Measurements from ENCODE around the gene PTPRN2.
"Not testable (repeated sequence)": the region's sequence is repeated elsewhere in the genome, so short reads cannot be mapped to it uniquely, and the experiment has no call there.

The PTPRN2 gene

DNA sequence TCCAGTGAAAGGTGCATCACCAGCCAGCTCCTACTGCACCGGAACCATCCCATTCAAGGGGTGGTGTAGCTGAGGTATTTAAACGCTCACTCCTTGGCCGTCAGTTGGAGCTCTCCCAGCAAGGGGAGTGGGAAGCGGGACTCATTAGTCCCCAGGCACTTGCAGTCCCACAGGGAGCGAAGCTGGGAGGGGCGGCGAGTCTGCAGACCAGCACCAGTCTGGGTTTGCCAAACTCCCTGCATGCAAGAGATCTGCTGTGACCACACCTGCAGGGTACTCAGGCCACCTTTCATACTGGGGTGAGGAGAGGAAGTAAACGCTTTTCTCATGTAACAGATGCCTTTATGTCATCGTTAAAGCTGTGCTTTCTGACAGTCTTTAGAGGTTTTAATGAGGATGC is 187.9 kb downstream of the PTPRN2 start:
- DNase-seq = no peak

DNA sequence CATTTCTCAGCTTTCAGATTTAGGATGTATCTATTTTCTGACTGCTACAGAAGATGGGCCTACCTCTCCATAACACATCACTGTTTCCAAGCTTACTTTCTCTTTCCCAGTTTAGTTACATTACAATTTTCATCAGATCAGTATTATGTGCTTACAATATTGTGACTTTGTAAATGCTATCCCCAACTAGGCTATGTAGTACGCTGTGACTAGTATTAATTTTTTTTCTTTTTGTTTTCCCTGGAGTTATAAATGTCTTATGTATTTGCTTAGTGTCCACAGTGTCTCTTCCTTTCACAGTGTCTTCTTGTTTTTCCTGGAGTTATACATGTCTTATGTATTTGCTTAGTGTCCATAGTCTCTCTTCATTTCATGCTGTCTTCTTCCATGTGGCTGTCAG is 188.9 kb downstream of the PTPRN2 start:
- DNase-seq = no peak

DNA sequence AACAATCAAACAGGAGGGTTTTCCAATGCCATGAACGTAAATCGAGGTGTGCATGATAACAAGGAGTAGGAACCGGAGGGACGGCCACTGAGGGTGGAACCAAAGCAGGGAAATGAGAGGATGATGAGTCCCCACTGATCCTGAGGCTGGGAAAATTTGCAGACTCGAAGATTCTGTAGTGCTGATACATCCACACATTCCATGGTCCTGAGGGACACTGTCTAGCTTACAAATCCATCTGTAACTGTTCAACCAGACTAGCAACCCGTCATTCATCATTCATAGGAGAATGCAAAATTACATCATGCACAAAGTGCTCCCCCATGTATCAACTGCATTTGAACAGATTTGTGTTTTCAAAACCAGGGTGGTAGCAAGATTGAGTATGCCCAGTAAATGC is 189.7 kb downstream of the PTPRN2 start:
- DNase-seq = no peak

DNA sequence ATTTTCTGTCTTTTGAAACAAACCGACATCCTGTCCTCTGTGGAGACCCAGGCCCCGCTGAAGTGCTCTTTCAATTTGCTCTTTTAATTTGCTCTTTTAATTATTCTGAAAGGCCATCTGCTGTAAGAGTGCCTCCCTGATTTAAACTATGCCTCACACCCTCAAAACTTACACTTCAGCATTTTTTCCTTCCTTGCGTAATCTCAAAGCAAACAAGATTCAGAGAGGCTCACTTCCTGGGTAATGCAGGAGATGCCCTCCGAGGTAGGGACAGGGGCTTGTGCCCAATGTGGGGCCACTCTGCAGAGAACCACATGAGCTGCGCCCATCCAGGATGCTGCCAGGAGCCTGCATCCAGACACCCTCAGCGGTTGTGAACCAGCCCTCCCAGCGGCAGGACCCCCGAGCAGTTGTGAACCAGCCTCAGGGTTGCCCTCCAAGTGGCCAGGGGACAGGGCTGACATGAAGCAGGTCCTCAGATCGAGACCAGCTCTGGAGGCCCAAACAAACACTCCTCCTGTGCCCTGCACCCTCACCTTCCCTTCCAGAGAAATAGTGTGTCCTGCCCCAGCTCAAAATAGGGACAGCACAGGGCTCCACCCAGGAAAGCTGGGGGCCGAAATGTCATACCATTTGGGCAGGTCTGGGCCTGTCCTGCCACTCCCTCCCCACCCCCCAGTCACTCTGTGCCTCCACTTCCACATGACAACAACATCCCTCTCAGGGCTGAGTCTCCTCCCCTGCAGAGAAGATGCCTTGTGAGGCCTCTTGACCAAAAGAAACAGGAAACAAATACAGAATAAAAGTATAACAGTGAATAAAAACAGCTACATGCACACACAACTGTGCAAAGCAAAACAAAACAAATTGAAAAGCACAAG is 190.4 kb downstream of the PTPRN2 start:
- no peak for DNase-seq

DNA sequence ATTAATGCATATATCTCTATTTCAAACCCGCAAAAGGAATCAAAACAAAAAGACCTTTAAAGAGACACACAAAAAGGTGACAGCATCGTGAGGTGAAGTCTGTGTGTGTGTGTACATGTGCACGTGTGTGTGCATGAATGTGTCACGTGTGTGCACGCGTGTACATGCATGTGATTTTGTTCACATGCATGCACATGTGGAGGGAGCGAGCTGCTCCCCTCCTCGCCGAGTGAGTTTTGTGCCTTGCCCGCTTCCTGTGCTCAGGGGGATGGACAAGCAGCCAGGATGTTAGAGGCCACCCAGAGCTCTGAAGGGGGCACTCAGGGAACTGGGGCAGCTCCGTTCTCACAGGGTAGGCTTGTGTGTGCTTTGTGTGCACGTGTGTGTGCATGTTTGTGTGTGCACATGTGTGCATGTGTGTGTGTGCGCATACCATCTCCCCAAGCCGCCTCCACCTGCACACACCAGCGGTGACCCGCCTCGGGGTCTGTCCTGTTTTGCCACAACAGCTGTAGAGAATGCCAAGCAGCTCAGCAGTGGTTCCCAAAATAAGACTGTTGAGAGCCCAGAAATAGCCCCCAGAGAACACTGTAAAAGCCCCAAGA is 191.2 kb downstream of the PTPRN2 start:
- DNase-seq = no peak

DNA sequence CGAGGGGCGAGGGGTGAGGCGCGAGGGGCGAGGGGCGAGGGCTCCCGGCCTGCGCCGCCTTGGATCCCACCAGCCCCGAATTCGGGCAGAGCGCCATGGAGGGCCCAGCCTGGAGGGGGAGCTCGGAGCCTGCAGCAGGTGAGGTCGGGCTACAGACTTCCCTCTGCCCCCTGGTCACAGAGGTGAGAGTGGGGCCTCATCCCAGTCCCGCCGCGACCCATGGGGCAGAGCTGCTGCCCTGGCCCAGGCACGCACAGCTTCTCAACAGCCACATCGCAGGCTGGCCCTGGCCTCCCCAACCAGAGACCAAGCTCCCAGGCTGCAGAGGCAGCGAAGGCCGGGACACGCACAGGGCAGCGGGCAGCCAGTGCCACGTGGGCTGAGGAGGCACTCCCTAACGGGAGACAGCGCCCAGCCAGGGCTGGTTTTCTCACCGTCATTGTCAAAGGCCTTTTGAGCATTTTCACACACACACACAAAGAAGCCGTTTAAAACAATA is 191.8 kb downstream of the PTPRN2 start:
- DNase-seq = no peak

DNA sequence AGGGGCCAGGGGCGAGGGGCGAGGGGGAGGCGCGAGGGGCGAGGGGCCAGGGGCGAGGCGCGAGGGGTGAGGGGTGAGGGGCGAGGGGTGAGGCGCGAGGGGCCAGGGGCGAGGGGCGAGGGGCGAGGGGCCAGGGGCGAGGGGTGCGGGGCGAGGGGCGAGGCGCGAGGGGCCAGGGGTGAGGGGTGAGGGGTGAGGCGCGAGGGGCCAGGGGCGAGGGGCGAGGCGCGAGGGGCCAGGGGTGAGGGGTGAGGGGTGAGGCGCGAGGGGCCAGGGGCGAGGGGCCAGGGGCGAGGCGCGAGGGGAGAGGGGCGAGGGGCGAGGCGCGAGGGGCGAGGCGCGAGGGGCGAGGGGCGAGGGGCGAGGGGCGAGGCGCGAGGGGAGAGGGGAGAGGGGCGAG is 192.3 kb downstream of the PTPRN2 start:
- no peak for DNase-seq

DNA sequence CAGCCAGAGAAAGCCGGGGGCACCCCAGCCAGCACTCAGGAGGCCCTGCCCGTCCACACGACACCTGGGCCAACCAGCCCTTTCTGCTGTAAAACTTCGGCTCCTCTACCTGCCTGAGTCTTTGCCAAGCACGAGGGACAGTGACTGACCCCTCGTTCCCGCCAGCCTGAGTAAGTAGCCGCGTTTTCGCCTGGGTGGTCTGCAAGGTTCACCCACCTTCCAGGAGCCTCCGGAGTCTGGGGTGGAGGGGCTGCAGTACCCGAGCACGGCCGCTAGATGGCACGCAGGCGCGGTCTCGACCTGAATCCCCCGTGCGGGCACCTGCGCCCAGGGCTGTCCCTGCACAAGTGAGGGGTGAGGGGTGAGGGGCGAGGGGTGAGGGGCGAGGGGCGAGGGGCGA is 192.7 kb downstream of the PTPRN2 start:
- no peak for DNase-seq

DNA sequence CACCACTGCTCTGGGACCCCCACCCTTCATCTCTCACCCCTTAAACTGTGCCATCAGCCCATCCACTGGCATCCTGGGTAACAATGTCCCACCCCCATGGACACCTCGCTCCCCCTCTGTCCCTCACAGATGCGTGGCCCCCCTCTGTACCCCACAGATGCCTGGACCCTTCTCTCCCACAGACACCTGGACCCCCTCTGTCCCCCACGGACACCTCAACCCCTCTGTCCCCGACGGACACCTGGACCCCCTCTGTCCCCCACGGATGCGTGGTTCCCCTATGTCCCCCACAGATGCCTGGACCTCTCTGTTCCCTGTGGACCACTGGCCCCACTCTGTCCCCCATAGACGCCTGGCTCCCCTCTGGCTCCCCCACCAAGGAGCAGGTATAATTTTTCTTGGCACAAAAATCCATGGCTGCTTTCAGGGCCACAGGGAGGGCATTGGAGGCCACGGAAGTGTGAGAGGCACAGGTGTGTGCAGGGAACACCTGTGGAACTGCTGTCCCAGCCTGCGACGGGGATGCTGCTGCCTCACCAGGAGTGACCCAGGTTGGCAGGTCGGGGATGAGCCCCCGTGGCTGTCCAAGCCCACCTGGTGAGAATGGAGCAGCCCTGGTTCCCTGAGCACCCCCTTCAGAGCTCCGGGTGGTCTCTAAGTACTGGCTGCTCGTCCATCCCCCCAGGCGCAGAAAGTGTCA is 193.5 kb downstream of the PTPRN2 start:
- no peak for DNase-seq

DNA sequence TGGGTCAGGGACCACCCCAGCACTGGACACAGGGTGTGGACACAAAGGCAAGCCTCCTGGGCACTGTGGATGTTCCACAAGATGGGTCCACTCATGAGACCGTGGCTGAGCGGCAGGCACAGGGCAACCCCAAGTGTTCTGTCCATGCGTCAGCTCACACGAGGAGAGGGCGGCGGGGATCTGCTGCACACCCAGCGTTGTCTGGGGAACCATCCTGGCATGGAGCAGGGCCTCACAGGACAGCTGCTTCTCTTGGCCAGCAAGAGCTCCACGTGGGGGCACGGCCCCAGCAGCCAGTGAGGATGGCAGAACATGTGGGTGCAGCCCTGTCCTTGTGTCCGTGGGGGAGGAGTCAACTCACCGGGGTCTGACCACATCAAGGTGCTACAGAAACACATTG is 195.4 kb downstream of the PTPRN2 start:
- no peak for DNase-seq

DNA sequence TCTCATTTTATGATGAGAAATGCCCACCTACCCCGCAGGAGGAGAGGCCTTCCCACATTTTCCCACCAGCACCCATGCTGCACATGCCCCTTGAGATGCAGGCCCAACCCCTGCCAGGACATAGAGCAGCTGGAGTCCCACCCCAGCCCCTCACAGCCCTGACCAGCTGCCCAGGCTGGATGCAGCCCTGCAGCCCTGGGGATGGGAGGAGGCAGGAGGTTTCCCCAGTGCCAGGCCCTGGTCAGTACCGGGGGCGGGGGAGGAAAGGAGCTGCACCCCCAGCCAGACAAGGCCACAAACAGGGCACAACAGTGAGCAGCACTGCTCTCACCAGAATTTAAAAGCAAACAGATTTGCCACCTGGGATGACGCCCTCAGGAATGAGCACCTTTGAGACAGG is 196.1 kb downstream of the PTPRN2 start:
- no peak for DNase-seq

DNA sequence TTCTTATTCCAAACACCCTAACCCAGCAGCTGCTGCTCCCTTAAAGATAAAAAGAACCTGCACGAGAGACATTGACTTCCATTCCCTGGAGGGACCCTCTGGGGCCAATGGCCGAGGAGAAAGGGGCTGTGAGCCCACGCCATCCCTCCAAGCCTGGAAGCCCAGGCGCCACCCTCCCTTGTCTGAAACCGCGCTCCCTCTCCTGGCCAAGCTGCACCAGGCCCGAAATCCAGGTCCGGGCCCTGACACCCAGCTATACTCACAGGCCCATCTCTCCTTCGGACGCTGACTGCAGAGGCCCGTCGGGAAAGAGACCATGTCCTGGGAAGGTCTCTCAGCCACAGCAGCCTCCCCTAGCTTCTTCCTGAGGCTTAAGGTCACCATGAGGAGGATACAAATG is 196.5 kb downstream of the PTPRN2 start:
- no peak for DNase-seq

DNA sequence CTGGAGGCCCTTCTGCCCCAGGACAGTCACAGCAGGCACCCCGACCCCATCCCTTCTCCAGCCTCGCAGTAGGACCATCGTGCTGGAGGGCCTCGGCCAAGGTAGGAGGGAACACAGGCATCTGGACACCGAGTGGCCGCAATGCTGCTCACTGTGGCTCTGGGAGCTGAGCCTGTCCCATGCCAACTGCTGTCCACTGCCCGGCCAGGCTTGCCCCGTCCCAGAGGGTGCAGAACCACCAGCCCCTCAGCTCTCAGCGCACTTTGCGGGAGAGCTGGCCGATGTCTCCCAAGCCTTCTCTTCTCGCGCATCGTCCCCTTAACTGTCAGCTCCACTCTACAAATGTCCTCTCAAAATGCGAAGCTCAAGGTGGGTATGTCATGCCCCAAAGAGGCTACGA is 197.2 kb downstream of the PTPRN2 start:
- DNase-seq = no peak

DNA sequence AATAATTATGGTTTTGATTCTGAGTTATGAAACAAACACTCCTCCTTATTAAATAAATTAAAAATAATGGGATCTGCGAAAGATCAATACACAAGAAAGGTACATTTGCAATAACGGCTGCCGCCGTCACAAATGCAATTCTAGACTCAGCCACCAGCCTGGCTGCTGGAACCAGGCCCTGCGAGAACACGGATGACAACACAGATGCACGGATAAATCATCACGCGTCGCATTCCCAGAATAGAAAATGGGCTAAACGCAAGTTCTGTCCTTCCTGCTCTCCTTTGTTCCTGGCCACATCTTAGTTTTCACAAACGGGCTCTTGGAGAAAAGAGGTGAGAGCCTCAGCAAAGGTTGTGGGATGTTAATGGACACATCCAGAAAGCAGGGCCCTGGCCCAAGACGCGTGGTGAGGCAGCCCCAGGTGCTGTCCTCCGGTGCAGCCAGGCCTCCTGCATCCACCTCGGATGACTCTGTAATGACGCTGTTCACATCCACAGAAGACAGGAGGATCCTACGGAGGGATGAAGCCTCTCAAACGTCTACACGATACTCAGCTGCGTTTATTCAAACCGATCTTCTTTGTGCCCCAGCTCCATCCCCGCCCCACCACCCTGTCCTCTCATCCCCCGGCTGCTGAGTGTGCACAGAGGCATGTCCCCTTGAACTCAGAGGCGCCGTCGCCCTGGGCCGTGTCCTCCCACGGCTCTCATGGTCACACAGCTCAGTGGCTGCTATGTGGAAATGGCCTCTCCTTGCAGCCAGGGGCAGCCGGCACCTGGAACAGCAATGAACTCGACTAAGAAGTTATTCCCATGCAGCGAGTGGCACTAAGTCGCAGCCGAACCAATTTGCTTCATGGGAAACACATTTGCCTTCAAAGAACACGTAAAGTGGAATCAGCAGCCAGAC is 197.9 kb downstream of the PTPRN2 start:
- DNase-seq = no peak

DNA sequence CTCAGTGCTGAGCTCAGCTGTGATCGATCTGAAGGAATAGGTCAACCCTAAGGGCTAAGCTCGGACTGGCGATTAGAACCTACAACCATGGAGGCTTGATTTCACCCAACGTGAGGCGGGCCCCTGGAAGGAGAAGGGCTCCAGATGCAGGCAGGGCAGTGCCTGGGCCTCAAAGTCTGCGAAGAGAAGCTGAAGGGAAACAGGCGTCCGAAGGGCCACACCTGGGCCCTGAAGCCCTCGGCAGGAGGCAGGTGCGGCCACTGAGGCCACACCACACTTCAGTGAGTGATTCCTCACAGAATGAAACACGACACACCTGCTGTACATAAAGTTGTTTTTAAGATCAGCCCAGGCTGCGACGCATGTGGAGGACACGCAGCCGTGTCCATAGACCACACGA is 198.7 kb downstream of the PTPRN2 start:
- DNase-seq = no peak

DNA sequence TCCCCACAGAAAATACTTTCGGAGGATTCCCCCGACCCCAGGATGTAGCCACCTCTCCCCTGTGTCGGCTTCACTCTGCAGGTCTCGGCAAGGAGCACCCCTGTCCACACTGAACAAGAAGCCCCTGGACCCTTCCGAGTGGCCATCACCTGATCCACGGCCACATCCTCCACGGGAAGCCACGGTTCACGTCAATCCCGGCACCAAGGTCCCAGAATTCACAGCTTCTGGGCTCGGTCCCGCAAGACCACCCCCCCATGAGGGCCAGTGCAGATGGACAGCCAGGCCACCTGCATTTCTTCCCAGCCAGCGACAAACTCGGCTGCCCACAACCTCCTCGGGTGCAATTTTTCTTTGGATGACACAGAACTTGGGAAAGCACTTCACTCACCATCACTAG is 199.6 kb downstream of the PTPRN2 start:
- DNase-seq = no peak

DNA sequence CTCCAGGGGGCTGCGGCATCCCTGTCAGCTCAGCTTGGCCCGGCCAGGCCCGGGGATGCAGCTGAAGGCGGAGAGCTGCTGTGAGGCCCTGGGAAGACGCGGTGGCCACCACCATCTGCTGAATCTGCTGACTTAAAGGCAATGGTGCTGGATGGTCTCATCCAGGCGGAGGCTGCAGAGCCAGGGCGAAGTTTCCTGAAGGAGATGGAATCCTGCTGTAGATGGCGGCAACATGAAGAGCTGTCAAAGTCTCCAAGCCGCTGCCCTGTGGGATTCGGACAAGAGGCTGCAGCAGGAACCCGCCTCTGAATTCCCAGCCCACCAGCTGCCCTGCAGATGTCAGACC is 200.1 kb downstream of the PTPRN2 start:
- no peak for DNase-seq

DNA sequence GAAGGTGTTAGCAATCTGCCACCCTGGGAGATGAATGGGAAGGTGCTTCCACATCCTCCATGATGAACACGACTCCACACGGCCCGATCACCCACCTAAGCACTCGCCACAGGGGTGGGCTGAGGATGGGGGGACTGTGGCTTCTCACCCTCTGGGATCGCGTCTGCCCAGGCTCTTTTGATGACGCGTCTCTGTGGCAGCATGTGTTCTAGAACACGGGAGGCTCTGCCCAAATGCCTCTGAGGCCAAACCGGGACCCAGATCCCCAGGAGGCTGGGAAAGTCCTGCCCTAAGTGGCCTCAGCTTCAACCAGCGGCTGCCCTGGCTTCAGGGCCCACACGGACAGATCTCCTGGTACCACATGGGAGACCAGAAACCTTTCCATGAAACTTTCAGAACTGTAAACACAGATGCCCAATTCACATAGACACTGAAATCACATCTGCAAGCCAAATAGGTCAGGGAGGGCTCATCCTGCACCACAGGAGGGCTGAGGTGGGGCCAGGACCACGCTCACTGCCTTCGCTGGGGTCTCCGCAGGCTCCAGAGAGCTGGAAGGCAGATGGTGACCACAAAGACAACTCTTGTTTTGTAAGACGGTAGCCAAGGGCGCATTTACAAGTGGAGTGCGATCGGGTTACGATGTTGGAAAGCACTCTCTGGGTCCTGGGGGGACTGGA is 200.6 kb downstream of the PTPRN2 start:
- no peak for DNase-seq

DNA sequence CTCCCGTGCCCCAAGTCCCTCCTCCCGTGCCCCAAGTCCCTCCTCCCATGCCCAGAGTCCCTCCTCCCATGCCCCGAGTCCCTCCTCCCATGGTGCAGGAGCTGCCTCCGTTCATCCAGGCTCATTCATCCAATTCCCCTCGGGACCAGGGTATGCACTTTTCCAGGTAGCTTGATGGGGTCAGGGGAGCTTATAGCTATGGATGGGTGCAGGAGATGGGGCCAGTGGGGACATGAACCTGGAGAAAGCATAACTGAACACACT is 201.3 kb downstream of the PTPRN2 start:
- DNase-seq = no peak

DNA sequence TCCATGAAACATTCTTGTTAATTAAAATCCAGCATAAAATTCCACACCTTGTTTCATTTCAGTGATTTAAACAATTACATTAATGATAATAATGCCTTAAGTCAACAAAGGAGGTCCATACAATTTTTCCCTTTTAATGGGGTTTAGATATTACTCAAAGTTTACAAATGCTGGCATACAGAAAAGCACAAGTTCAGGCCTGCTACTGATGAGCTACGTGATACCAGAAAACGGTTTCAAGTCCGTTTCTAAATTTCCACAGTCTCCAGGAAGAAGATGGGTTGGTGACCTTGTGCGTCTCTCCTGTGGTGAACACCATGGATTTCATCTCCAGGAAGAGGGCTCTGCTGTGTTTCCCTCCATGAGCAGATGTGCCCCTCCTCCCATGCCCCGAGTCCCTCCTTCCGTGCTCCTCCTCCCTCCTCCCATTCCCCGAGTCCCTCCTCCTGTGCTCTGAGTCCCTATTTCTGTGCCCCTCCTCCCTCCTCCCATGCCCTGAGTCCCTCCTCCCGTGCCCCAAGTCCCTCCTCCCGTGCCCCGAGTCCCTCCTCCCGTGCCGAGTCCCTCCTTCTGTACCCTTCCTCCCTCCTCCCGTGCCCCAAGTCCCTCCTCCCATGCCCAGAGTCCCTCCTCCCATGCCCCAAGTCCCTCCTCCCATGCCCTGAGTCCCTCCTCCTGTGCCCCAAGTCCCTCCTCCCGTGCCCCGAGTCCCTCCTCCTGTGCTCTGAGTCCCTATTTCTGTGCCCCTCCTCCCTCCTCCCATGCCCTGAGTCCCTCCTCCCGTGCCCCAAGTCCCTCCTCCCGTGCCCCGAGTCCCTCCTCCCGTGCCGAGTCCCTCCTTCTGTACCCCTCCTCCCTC is 201.9 kb downstream of the PTPRN2 start:
- not testable (repeated sequence) for DNase-seq

DNA sequence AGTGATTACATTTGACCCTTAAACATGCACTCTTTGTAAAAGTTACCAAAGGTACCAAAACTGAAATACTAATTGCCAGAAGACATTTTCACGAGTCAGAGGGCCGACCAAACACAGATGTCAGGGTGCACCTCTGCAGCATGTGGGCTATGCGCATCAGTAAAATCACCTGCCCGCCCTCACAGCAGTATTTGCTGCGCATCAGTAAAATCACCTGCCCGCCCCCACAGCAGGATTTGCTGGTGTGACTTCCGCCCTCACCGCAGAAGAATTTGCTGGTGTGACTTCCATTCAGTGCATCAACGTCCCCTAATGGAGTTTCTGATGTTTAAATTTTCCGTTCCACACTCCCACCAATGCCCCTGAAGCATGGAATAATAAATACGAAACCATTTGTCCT is 202.9 kb downstream of the PTPRN2 start:
- no peak for DNase-seq
